ENCODE data around the gene PMP22.

Gene PMP22

DNA sequence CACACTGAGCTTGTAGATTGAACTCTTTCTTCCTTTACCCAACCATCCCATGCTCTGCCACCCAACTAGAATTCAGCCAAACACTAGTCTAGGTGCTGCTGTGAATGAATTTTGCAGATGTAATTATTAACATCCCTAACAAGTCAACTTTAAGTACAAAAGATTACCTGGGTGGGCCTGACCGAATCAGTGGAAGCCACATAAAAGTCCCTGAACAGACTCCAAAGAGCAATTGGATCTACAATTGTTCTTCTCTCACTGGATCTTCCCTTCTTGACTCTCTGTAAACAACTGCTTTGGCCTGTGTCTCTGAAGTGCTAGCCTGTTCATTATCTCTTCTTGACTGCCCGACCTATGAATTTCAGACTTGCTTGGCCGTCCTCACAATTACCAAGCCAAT is 67.9 kb downstream of the PMP22 start:
- H3K36me3 ChIP-seq, result no peaks in the 10 kb centered on the region
- no peaks in the 10 kb centered on the region for H3K27me3 ChIP-seq
- no peak overlapping the region for H3K4me3 ChIP-seq (ENCODE audit: low read depth in 1 of 2, low read length in 1 of 2)
- no peaks in the 10 kb centered on the region for H3K9me3 ChIP-seq
- no peaks in the 10 kb centered on the region for H3K4me1 ChIP-seq (ENCODE audit: control insufficient read depth in 1 of 2, insufficient read depth in 1 of 2, low read depth in 1 of 2, low read length in 1 of 2)
- no peak overlapping the region for H3K27ac ChIP-seq
- TF ChIP-seq, protein P1, sequence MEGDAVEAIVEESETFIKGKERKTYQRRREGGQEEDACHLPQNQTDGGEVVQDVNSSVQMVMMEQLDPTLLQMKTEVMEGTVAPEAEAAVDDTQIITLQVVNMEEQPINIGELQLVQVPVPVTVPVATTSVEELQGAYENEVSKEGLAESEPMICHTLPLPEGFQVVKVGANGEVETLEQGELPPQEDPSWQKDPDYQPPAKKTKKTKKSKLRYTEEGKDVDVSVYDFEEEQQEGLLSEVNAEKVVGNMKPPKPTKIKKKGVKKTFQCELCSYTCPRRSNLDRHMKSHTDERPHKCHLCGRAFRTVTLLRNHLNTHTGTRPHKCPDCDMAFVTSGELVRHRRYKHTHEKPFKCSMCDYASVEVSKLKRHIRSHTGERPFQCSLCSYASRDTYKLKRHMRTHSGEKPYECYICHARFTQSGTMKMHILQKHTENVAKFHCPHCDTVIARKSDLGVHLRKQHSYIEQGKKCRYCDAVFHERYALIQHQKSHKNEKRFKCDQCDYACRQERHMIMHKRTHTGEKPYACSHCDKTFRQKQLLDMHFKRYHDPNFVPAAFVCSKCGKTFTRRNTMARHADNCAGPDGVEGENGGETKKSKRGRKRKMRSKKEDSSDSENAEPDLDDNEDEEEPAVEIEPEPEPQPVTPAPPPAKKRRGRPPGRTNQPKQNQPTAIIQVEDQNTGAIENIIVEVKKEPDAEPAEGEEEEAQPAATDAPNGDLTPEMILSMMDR (IDR thresholded peaks at IDR 0.05), result no peak

DNA sequence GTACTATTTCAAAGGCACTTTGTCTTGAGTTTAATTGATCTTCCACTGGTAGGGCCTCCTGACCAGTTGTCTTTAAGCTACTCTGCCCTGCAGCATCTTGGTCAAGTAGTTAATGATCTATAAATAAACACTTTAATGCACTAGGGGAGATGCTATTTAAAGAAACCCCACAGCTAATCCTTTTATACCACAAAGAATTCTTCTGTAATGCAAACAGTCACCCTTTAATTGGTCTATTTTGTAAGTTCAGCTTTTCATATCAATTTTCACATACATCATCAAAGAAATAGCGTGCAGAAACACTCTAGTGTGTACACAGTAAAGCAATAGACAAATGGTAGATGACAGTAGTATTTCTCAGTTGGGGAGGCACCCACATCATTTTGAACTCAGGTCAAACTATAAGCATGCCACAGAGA is 70.3 kb downstream of the PMP22 start:
- H3K9me3 ChIP-seq, result no peaks in the 10 kb centered on the region
- H3K27me3 ChIP-seq, result no peaks in the 10 kb centered on the region
- H3K27ac ChIP-seq, result no peak overlapping the region
- TF ChIP-seq, protein P1 (IDR thresholded peaks at IDR 0.05), result no peak
- no peak overlapping the region for H3K4me3 ChIP-seq (ENCODE audit: low read depth in 1 of 2, low read length in 1 of 2)
- no peaks in the 10 kb centered on the region for H3K4me1 ChIP-seq (ENCODE audit: control insufficient read depth in 1 of 2, insufficient read depth in 1 of 2, low read depth in 1 of 2, low read length in 1 of 2)
- no peaks in the 10 kb centered on the region for H3K36me3 ChIP-seq

DNA sequence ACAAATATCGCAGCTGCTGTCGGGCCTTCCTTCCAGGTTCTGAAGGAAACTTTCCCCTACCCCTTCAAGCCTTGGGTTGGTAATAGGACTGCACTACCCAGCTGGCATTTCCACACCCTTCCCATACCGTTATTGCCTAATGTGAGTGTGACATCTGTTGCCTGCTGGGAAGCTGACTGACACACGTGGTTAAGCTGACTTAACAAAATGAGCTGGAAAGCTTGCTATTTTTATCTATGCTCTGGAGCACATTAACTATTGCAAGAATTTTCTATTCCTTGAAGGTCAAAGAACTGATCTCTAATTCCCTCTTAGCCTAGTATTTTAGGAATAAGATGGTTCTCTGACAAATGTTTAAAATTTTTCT is 79.5 kb downstream of the PMP22 start:
- H3K4me1 ChIP-seq (ENCODE audit: control insufficient read depth in 1 of 2, insufficient read depth in 1 of 2, low read depth in 1 of 2, low read length in 1 of 2), result peaks cover 3 to 7% of the 10 kb centered on the region in 2 experiments
- no peak overlapping the region for H3K27ac ChIP-seq
- H3K36me3 ChIP-seq, result no peaks in the 10 kb centered on the region
- TF ChIP-seq, protein P1 (IDR thresholded peaks at IDR 0.05), result no peak
- no peaks in the 10 kb centered on the region for H3K9me3 ChIP-seq
- H3K27me3 ChIP-seq, result no peaks in the 10 kb centered on the region
- no peak overlapping the region for H3K4me3 ChIP-seq (ENCODE audit: low read depth in 1 of 2, low read length in 1 of 2)

DNA sequence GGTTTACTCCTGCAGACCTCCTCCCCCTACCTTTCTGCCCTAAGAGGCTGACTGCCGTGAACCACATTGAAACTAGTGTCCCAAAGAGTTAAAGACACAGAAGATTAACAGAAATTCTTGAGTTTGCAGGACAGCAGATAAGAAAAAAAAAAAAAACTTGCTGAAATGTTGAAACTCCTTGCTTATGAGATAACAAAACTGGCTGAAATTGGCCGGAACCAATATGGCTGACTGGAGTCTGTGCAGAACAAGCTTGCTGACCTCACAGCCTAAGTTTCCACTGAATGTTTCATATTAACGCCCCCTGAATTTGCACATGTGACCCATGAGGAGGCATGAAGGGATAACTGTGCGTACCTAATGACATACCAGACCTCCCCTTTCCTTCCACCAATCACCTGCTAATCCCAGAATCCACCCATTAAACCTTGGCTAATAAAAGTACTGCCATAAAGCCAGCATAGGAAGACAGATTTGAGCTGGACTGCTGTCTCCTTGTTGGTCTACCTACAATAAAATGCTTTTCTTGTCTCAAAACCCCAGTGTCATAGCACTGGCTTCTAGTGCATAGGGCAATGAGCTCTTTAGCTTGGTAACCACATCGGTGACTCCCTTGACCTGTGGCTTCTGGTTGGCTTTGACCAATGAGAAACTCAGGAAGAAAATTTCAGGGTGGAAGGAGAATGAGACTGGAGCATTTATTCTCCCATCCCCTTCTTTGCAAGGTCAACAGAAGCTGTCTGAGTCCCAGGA is 80.1 kb downstream of the PMP22 start:
- TF ChIP-seq, protein P1 (IDR thresholded peaks at IDR 0.05), result no peak
- Histone ChIP-seq H3K36me3 (no peaks in the 10 kb centered on the region), H3K27ac (no peak overlapping the region), H3K4me3 (ENCODE audit: low read depth in 1 of 2, low read length in 1 of 2) (no peak overlapping the region), H3K4me1 (ENCODE audit: control insufficient read depth in 1 of 2, insufficient read depth in 1 of 2, low read depth in 1 of 2, low read length in 1 of 2) (peaks cover 3 to 7% of the 10 kb centered on the region in 2 experiments), H3K27me3 (no peaks in the 10 kb centered on the region), H3K9me3 (no peaks in the 10 kb centered on the region)

- Histone ChIP-seq H3K4me3 (ENCODE audit: low read depth in 1 of 2, low read length in 1 of 2) (no peak overlapping the region), H3K27me3 (no peaks in the 10 kb centered on the region), H3K36me3 (no peaks in the 10 kb centered on the region), H3K4me1 (ENCODE audit: control insufficient read depth in 1 of 2, insufficient read depth in 1 of 2, low read depth in 1 of 2, low read length in 1 of 2) (peaks cover 3 to 7% of the 10 kb centered on the region in 2 experiments), H3K27ac (no peak overlapping the region), H3K9me3 (no peaks in the 10 kb centered on the region)
- TF ChIP-seq, protein P1 (IDR thresholded peaks at IDR 0.05), result no peak
Observed at GRCh38 chr17:15181816-15182215, 83.3 kb downstream of the PMP22 start.

All from neutrophil (primary cell).